GM12875 (cell line): Measurements from ENCODE around the gene ATF5.
A peak's percentile ranks its signal among the peaks of the same experiment; 100 is the strongest.

Experiments
- H3K4me3 ChIP-seq: one replicate; pipeline ENCODE4 v1.5.1; 2011; ENCODE audit warnings: low read depth, low read length, control low read depth
- CTCF ChIP-seq: IDR thresholded peaks from 2 replicates; pipeline ENCODE4 v1.5.1; 2011; ENCODE audit warnings: low read depth, mild to moderate bottlenecking, control low read depth, inconsistent platforms, low read length, moderate library complexity, borderline replicate concordance; ENCODE audit not compliant: insufficient read depth

ATF5 gene

DNA sequence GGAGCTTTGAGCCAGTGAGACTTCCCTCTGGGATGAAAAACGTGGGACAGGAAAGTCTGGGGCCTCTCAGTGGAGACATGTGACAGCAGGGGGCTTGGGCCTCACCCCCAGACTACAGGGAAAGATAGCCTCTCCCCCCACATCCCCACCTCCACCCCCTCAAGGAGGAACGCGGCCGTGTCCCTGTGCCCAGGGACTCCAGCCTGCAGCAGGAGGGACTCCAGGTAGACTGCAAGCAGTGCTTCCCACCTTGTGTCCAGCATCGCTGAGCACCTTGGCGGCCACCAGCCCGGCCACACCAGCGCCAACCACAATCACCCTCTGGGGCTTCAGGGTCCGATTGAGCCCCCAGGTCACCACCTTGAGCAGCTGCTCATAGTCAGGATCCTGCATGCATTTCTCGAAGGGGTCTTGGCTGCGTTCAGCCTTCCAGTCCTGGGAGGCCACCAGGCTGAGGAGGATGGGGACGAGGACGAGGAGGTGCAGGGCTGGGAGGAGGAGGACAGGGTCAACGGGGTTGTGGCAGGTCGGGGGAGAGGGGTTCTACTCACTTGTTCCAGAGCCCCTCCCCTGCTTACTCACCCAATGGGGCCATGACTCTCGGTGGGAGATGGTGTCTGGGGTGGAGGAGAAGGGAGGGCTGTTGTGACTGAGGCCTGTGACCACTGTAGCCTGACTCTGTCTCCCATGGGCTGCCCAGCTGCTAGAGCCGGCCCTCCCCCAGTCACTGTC is 33.3 kb upstream of the ATF5 start:
- H3K4me3 ChIP-seq = peak overlapping the region; percentile 76
- TF ChIP-seq CTCF = no peak

DNA sequence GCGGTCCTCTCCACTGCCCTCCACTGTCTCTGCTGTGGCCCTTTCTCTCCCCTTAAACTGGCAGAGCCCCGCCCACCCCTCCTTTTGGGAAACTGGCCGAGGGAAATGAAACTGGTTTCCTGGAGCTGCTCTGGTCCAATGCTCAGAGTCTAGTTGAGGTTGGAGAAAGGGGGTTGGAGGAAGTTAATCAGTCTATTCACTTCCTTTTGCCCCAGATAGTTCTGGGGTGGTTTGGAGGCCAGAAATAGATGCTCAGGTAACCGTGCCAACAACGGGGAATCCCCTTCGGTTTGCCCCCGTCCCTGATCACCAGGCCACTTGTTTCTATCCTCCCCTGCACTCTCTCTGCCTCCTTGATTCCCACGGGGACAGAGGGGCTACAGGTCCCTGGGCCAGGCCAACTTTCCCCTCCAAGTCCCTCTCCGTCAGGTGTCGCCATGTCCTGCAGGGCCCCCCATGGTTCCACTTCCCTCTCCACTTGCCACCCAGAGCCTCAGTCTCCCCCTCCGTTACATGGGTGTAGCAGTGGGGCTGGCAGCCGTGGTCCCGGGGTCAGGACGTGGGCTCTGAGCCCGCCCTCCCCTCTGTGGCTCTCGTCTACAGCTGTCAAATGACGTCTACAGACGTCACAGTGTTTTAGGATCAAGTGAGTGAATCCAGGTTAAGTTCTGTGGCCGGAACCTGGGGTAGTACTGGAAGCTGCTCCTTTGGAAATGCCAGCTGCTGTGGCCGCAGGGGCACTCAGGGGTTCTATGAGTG is 32.0 kb upstream of the ATF5 start, which contains the start of gene IL4I1:
Gene IL4I1, minus strand, starts transcription at position 25 of the 759 bp plus-strand sequence. CDS start 727 bp downstream, outside the sequence.
- H3K4me3 ChIP-seq = peak within 1 kb of the TSS; percentile 76
- no peak for TF ChIP-seq CTCF

GRCh38 chr19:49904136-49904535 is 24.9 kb upstream of the ATF5 start:
- H3K4me3 ChIP-seq = no peak overlapping the region
- no peak for TF ChIP-seq CTCF

GRCh38 chr19:49906879-49907564 is 22.0 kb upstream of the ATF5 start:
- H3K4me3 ChIP-seq = no peak overlapping the region
- no peak for TF ChIP-seq CTCF

DNA sequence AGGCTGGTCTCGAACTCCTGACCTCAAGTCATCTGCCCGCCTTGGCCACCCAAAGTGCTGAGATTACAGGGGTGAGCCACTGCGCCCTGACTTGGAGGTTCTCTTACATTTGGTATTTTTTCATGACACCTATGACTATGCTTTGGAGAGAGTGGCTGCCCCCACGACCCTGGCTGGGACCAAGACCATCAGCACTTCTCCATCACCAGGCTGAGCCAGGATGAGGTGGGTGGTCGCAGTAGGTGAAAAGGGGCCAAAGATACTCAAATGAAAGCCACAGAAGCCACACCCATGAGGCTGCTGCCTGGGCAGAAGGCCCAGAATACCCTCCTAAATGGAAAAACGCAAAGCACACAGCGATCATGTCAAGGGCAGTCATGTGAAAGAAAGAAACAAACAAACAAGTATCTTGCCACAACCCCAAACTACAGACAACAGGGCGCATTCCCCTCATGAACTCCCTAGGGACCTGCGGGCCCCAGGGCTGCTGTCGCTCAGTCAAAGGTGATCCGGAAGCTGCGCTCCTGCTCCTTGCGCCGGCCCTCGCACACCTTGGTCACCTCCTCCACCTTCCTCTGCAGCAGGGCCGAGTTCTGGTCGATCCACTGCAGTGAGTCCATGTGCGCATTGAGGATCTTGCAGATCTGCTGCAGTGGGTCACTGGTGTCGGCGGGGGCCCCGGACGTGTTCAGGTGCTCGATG is 21.1 kb upstream of the ATF5 start:
- TF ChIP-seq CTCF = no peak
- H3K4me3 ChIP-seq = no peak overlapping the region

- H3K4me3 ChIP-seq = no peak overlapping the region
- no peak for TF ChIP-seq CTCF
Observed at GRCh38 chr19:49908480-49909420, 20.3 kb upstream of the ATF5 start.
